ENCODE measurements around the gene LTB4R2.
"Not testable (repeated sequence)": the region's sequence is repeated elsewhere in the genome, so short reads cannot be mapped to it uniquely, and the experiment has no call there.

Gene LTB4R2

DNA sequence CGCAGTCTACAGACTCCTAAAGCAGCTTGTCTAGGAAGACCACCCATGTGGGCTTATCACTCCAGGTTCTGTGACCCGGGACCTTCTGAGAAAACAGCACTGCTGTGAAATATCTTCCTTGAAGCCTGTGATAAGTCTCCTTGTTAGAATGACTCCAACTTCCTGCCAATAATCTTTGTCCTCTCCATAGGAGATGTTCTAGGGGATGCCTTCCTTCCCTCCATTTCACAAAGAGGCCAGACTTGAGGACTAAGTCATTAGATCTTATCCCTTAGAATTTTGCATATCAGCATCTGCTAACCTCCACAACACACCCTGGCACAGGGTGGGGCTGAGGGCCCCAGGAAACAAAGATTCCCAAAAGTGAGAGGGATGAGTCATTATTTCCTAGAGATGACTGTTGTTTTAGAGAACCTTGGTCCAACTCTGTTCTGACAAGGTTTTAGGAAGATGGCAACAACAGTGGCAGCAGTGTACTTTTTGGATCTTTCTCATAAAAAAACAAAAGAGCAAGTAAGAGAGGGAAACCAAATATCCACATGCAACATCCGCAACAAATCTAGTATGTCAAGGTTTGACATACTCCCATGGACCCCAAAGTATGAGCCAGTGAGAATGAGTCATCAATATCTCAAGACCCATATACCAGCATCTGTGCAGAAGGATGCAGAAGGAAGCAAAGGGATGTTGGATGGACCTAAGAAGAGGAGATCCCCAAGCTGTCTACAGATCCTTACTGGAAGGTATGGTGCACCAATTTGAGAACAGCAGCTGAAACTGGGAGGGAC, 7.4 kb downstream of the LTB4R2 start:
- no peak for DNase-seq

DNA sequence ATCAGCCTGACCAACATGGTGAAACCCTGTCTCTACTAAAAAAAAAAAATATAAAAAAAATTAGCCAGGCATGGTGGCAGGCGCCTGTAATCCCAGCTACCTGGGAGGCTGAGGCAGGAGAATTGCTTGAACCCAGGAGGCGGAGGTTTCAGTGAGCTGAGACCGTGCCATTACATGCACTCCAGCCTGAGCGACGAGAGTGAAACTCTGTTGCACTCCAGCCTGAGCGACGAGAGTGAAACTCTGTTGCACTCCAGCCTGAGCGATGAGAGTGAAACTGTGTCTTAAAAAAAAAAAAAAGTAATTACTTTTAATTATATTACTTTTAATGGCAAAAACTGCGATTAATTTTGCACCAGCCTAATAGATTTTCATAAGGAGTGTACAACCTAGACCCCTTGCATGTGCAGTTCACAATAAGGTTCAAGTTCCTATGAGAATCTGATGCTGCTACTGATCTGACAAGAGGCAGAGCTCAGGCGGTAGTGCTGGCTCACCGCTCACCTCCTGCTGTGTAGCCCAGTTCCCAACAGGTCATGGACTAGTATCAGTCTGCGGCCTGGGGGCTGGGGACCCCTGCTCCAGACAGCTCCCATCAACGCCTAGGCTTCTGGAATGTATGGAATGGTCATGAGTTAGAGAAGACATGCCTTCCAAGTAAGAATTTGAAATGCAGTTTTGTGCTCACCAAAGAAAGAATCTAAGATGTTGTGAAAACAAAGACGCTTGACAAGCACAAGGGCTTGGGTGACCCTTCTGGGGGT, 11.5 kb downstream of the LTB4R2 start:
- no peak for DNase-seq

DNA sequence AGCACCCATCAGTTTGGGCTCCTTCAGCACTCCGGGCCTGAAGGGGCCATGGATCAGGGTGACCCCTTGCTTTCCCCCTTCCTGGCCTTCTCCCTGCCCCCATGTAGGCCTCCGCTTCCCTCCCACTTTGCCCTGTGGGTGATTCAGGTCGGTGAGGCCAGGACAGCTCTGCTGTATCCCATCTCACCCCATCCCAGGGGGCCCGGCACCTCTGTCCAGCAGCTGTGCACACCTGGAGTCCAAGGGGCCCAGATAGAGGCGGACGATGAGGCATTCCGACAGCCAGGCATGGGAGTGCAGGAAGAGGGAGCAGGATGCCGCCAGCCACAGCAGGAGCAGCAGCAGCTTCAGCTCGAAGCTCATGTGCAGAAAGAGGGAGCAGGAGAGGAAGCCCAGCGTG, 12.7 kb downstream of the LTB4R2 start:
- DNase-seq = no peak

DNA sequence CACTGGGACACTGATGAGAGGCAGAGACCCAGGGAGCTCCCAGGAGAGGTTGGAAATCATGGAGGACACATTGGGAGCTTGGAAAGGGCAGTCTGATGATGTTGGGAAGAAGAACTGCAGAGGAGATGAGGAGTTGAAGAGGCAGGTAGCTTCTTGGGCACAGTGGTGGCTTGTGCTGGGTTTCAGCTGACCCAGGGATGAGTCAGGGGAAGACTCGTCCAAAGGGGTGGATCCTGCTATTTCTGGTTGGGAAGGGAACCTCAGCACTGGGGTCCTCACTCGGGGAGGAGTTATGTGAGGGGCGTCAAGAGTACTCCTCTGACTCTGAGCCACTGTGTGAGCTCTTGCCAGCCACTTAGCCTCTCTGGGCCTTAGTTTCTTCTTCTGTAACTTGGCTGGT, 13.4 kb downstream of the LTB4R2 start:
- DNase-seq = no peak

DNA sequence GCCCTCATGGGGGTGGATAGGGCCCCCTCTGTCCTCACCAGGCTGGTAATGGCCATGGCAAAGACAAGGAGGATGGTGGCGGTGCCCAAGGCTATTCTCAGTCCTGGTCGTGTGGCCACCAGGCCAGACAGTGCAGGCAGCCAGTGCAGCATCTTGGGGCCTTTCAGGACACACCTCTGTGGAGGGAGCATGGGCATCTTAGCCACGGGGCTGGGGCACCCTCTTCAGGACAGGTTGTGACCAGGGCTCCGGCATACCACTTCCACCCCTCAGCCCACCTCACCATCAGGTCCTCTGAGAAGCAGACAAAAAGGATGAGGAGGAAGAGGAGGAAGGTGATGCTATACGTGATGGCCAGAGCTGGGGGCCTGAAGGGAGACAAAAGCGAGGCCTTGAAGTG, 14.1 kb downstream of the LTB4R2 start:
- no peak for DNase-seq

DNA sequence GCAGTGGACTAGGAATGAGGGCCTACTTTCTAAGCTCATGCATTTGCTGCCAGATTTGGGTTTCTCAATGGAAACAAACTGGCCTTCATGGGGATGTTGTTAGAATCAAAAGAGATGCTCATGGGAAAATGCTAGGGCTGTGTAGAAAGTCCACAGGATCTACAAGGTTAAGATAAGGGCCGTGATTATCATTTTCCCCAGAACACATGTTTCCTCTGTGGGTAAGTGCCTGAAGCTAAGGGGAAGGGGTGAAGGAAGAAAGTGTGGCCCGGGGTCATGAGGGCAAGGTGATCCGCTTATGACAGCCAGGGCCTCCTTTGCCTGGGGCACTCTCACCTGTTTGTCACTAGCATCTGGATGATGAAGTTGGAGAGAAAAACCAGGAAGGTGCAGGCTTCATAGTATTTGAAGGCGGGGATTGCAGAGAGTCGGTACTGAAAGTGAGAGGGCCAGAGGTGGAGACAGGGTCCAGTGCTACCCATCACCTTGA, 15.1 kb downstream of the LTB4R2 start:
- DNase-seq = no peak

DNA sequence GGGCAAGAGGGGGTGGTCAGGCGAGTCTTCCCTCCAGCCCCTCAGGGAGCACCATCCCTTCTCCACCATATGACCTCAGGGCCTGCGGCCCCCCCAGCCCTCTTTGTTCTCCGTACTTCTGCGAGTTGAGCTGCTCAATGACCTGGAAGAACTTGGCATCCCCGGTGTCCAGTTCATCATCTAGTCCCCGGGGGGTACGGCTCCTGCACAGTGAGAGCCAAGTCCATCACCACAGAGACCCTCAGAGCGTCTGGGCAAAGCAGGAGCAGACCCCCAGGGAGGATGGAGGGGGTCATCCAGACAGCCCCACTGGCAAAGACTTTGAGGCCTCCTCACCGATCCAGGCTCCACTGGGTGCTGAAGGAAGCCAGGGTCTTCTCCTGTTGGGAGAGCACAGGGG, 16.0 kb downstream of the LTB4R2 start:
- no peak for DNase-seq

DNA sequence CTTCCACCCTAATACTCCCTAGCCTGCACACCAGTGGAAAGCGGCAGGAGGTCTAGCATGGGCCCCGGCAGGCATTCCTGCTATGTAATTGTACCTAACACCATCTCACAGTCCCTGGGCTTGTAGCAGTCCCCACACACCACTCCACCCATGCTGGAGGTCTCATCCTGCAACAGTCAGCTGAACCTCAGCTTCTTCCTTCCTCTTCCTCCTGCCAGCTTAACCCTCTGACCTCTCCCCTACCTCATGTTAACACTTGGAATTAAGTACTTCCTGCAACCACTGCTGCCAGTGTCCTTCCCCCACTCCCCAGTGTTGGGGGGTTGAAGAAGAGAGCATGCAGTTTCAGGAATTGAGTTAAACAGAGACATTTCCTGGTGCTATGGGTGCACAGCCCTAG, 17.4 kb downstream of the LTB4R2 start:
- no peak for DNase-seq

DNA sequence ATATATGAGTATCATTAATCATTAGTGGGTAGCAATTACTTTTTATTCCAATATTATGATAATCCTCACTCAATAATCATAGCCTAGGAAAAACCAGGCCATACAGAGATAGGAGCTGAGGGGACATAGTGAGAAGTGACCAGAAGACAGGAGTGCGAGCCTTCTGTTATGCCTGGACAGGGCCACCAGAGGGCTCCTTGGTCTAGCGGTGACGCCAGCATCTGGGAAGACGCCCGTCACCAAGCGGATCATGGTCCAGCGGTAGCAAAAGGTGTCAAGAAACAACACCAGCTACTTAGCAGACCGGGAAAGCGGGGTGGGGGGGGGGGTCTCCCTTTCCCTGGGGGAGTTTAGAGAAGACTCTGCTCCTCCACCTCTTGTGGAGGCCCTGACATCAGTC, 18.0 kb downstream of the LTB4R2 start:
- DNase-seq = not testable (repeated sequence)

DNA sequence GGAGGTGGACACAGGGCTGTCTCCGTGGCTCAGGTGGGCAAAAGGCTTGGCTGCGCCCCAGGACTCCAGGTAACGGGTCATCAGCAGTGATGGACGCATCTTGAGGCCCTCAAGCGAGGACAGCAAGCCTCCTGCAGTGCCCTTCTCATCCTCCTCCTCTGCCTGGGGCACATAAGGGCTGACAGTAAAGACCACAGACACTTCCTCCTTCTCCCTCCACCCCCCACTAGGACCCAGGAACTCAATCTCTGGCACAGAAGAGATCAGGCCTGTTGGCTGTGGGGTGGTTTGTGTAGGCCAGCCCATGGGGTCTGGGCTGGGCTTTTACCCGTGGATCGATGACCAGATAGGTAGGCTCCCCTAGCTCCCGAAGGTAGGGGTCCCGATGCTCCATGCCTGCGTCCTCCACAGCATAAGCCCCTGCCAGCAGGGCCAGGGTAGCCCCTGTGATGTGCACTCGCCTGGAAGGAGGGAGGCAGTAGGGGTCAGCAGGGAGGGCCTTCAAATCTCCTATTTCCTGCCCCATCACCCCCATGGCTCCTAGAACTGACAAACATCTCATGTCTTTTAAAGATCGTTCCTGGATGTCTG, 19.2 kb downstream of the LTB4R2 start:
- DNase-seq = no peak

DNA sequence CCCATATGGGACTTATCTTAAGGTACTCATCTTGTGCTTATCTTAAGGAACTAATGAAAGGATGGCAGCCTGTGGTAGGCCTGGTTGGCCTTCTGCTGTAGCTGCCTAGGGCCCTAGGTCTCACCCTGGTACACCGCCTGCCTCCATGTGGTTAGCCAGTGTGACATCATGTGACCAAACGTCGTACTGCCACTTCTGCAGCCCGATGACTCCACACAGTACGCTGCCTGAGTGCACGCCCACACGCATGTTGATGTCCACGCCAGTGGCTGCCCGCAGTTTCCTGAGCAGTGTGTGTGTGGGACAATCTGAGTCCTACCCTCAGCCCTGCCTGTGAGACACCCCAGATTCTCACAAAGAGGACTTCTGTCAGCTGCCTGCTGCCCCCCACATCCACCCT, 19.8 kb downstream of the LTB4R2 start:
- no peak for DNase-seq

DNA sequence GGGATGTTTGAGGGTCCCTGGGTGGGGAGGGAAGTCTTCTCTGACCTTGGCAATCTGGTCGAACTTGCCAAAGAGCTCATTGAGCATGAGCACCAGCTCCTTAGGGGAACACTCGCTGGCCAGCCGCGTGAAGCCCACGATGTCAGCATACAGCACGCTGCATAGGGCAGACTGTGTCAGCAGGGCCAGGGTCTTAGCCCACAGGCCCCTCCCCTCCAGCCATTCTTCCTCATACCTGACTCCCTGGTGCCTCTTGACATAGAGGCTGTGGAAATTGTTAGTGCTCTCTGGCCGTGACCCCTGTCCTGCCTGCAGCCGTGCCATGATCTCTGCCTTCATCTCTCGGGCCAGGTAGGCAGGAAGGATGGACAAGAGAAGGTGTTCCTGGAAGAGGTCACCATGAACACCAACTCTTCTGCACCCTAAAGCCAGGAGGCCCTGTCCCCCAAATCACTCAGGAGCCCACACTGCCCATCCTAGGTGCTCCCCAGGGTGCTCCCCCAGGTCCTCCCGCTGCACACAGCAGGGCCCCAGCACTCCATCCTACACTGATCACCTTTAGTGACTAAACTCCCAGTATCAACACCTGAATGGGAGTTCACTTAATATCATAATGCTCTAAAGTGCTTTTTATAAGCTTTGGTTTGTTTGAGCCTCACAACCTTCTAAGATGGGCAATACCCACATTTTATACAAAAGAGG, 21.2 kb downstream of the LTB4R2 start:
- DNase-seq = no peak

DNA sequence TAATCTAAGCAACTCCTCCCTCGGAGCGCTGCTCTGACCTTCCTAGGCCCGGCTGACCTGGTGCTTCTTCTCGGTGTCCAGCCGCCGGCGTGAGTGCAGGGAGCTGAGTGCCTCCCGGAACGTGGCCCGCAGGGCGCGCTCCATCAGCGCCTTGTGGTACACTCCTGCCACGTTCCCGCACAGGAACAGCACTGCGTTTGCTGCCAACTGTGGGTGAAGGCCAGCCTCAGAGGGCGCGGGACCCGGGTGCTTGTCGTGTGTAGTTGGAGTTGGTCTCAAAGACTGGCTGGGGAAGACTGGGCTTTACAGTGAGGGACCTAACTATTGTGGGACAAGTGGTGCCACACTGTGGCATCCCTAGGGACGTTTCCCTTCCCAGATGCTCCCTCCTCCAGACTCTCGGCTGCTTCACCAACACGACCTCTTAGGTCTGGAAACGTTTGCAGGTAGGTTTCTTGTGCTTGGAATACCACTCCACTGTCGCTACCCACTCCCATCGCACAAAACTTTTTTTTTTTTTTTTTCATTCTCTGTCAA, 21.9 kb downstream of the LTB4R2 start:
- peak; percentile 60 for DNase-seq

DNA sequence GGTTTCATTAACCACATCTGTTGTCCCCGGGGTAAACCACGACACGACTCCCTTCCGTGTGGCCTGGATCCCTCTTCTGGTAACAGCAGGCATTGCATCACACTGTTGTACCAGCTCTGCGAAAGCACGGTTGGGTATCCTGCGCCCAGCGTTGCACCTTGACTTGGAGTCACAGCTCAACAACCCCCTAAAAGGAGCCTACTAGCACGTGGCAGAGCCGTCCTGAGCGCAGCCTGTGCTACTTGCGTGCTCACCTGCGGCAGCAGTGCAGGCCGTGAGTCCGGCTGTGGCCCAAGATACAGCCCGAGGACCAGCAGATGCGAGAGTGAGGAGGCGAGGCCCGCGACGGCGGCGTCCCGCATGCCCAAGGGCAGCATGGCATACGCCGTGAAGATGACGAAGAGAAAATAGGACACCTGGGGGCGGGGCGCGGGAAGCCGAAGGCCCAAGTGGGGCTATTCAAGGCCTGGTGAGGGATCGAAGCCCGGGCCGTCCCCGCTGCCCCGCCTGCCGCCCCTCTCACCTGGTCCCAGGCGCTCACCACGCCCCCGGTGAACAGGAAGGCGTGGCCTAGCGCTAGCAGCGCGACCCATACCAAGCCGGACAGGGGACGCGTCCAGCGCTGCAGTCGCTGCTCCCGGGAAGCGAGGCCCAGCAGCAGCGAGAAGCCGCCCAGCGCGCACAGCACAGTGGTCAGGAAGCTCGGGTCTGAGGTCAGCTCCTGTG, 22.5 kb downstream of the LTB4R2 start:
- DNase-seq = peak; percentile 77

DNA sequence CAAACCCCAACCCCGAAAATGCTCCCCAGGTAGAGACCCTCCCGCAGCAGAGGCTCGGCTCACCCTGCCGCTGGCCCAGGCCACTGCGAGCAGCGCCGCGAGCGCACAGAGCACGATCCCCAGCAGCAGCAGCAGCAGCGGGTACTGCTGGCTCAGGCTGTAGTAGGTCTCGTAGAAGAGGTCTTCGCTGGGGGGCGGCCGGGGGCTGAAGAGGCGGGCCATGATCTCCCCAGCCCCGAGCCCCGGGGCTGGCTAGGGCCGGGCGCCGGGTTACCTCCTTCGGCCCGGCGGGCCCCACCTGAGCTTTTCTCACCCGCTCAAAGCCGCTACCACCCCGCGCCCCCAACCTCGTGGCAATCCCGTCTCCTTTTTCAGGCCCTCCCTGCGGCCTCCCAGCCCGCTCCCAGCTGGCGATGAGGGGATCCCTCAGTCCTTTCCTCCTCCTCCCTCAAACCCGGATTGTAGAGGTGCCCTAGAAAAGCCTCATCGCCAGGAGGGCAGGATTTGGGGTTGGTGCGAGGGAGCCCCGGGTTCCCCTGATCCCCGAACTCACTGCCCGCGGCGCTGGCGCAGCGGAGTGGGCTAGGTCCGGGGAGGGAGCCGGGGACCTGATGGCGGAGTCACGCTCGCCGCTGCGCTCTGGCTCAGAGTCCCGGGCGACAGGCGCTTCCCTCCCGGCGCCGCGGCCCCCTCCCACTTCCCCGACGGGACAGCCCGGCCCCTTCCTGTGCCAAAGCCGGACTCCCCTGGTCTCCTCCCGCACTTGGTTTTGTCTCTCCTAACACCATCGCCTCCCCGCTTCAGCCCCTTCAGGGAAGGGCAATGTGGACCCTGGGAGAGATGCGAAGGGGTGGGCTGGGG, 24.7 kb downstream of the LTB4R2 start, which contains the start of gene ADCY4:
ADCY4 (minus strand) TSS at position 641 of the 861 bp plus-strand sequence; CDS start at position 222, 419 bp downstream.
- peak; percentile 80 for DNase-seq

DNA sequence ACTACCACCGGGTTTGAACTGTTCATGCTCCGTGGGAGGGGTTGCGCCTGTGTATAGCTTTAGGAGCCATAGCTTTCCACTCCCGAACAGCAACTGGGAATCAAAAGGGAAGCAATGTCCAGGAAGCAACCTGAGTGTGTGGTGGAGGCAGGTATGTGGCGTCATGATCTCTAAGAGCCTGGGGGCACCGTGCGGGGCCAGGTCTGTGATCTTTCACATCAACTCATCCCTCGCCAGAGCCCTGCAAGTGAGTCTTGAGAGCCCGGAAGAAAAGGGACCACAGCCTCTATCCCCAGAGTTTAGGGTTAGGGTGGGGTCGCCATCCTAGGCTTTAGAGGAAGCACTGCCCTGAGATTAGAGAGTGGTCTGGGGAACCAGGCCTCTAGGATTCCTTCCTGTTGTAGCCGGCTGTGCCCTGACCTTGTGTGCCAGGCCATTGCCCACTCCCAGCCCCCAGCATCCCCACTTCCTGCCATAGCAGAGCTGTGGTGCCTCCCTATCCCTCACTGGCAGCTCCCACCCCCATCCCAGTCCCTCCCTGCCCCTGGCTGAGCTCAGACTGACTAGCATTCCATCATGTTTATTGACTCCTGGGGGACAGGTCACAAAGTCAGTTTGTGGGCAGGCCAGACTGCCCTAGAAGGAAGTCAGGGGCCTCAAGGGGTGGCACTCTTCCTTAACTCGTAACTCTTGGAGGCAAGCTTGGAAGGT, 25.7 kb downstream of the LTB4R2 start:
- DNase-seq = no peak

DNA sequence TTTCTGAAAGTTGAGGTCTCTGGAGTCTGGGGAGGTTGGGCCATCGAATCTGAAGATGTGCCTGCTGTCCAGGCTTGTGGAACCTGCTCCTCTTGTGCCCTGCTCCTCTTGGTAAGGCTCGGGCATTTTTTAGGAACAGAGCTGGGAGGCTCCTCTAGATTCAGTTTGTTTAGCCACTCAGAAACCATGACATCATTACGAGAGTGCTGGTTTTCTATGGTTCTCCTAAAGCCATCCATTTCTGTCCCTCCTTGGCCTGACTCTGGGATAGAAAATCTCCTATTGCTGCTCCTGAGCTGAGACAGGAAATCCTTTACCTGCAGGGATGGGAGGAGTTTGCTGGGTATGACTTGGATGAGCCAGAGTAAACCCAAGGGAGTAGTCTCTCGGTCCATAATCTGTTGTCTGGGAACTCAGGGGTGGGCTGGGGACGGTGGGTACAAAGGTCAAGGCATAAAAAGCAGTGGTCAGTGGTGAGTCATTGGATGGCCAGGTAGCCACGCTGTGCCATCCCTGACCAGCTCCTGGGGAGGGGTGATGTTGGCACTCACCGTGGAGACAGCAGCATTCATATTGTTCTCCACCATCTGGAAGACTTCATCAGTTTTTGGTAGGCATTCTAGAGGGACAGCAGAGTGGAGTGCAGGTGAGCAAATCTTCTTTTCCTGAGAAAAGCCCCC, 27.3 kb downstream of the LTB4R2 start:
- DNase-seq = no peak

DNA sequence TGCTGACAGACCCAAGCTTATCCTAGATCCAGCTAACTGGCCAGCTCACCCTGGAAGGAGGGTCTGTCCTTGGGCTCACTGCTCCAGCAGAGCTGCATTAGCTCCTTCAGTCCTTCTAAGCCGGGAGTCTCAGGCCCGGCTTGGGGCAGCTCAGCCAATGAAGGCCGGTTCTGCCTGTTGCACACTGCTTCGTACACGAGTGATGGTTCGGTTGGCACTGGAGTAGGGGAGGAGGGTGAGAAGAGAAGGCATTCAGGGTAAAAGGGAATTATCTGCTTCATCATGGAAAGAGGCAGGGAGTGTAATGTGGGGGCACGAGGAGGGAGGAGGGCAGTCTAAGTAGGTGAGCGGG, 27.9 kb downstream of the LTB4R2 start:
- no peak for DNase-seq

DNA sequence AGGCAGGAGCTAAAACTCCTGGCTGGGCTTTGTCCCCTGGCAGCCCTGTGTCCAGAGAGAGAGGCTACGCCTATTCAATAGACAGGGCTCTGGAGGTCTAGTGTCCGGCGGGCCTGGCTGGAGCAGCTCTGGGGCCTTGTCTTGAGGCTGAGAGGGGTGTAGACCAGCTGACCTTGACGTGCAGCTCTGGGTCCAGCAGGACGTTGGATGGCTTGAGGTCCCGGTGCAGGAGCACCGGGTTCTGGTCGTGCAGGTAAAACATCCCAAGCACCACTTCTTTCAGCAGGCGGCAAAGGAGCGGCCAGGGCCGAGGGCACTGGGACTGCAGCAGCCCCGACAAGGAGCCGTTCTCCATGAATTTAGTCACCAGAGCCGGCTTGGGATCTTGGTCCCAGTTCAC, 28.9 kb downstream of the LTB4R2 start:
- DNase-seq = no peak

Data from right kidney (tissue), 1 donor.